ENCODE data around the gene KIAA0753.

KIAA0753 gene

DNA sequence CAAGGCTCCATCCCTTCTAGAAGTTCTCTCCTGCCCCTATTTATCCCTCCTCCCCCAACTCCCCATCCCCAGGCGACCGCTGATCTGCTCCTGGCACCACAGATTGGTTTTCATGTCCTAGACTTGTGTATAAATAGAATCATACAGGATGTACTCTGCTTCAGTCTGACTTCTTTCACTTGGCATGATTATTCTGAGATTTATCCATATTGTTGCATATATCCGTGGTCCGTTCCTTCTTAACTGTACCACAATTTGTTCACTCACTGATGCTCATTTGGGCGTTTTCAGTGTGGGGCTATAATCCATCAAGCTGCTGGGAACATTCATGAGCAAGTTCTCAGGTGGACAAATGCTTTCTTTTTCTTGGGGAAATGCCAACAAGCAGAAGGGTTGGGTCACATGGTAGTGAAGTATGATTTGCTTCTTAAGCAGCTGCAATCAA is 108.0 kb downstream of the KIAA0753 start:
- Histone ChIP-seq H3F3A (ENCODE audit: insufficient read depth, low read length) (no peaks in the 10 kb centered on the region), H3K4me2 (ENCODE audit: low read depth, low read length) (no peak overlapping the region), H3K4me1 (ENCODE audit: low read length) (no peaks in the 10 kb centered on the region), H3K9me3 (replicated peaks; ENCODE audit: insufficient read depth, low read length) (no peaks in the 10 kb centered on the region), H3K79me2 (ENCODE audit: low read length) (no peaks in the 10 kb centered on the region), H4K20me1 (ENCODE audit: insufficient read depth, low read length) (no peaks in the 10 kb centered on the region), H2AFZ (ENCODE audit: low read length) (no peak overlapping the region), H3K27ac (ENCODE audit: low read length) (no peak overlapping the region), H3K9ac (ENCODE audit: low read length) (no peak overlapping the region), H3K4me3 (ENCODE audit: low read length) (no peak overlapping the region), H3K27me3 (replicated peaks; ENCODE audit: insufficient read depth, low read length) (0 out of 2 replicates have a peak, but pooled peaks cover 4% of the 10 kb centered on the region), H3K36me3 (replicated peaks; ENCODE audit: insufficient read depth, low read length) (no peaks in the 10 kb centered on the region), H3K9me2 (replicated peaks; ENCODE audit: insufficient read depth, low read length) (no peaks in the 10 kb centered on the region)
- TF ChIP-seq CTCF (IDR thresholded peaks at IDR 0.05; ENCODE audit: low read length) (no peak), EZH2 (optimal IDR thresholded peaks at IDR 0.05; ENCODE audit: low read depth, low read length) (no peak), EZH2phosphoT487 (IDR thresholded peaks at IDR 0.05; ENCODE audit: low read length) (no peak)
- no peak for DNase-seq

DNA sequence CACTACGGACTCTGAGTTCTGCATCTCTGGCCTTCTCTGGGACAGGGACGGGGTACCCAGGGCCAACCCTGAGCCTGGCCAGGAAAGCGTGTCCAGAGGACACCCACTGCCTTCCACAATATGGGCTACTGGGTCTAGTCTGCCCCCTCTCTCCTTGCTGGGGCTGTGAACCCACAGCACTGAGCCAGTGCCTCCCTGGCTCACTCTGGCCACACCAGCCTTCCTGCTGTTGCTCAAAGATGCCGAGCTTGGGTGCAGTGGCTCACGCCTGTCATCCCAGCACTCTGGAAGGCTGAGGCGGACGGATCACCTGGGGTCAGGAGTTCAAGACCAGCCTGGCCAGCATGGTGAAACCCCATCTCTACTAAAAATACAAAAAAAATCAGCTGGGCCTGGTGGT is 108.9 kb downstream of the KIAA0753 start:
- Histone ChIP-seq H3K36me3 (replicated peaks; ENCODE audit: insufficient read depth, low read length) (no peaks in the 10 kb centered on the region), H3K79me2 (ENCODE audit: low read length) (no peaks in the 10 kb centered on the region), H3K9me3 (replicated peaks; ENCODE audit: insufficient read depth, low read length) (no peaks in the 10 kb centered on the region), H3K4me1 (ENCODE audit: low read length) (no peaks in the 10 kb centered on the region), H2AFZ (ENCODE audit: low read length) (no peak overlapping the region), H3K4me2 (ENCODE audit: low read depth, low read length) (no peak overlapping the region), H3K27ac (ENCODE audit: low read length) (no peak overlapping the region), H3F3A (ENCODE audit: insufficient read depth, low read length) (no peaks in the 10 kb centered on the region), H3K9ac (ENCODE audit: low read length) (no peak overlapping the region), H4K20me1 (ENCODE audit: insufficient read depth, low read length) (no peaks in the 10 kb centered on the region), H3K27me3 (replicated peaks; ENCODE audit: insufficient read depth, low read length) (0 out of 2 replicates have a peak, but pooled peaks cover 4% of the 10 kb centered on the region), H3K9me2 (replicated peaks; ENCODE audit: insufficient read depth, low read length) (no peaks in the 10 kb centered on the region), H3K4me3 (ENCODE audit: low read length) (no peak overlapping the region)
- TF ChIP-seq EZH2 (optimal IDR thresholded peaks at IDR 0.05; ENCODE audit: low read depth, low read length) (no peak), EZH2phosphoT487 (IDR thresholded peaks at IDR 0.05; ENCODE audit: low read length) (no peak), CTCF (IDR thresholded peaks at IDR 0.05; ENCODE audit: low read length) (no peak)
- no peak for DNase-seq

GRCh38 chr17:6530324-6530920 is 110.1 kb downstream of the KIAA0753 start:
- no peaks in the 10 kb centered on the region for H3K79me2 ChIP-seq (ENCODE audit: low read length)
- H3K4me3 ChIP-seq (ENCODE audit: low read length) = no peak overlapping the region
- no peaks in the 10 kb centered on the region for H3K9me3 ChIP-seq (replicated peaks; ENCODE audit: insufficient read depth, low read length)
- H3K27ac ChIP-seq (ENCODE audit: low read length) = no peak overlapping the region
- no peak overlapping the region for H3K9ac ChIP-seq (ENCODE audit: low read length)
- H3K9me2 ChIP-seq (replicated peaks; ENCODE audit: insufficient read depth, low read length) = no peaks in the 10 kb centered on the region
- H4K20me1 ChIP-seq (ENCODE audit: insufficient read depth, low read length) = no peaks in the 10 kb centered on the region
- H3K36me3 ChIP-seq (replicated peaks; ENCODE audit: insufficient read depth, low read length) = no peaks in the 10 kb centered on the region
- DNase-seq = no peak
- H3K4me1 ChIP-seq (ENCODE audit: low read length) = no peaks in the 10 kb centered on the region
- TF ChIP-seq EZH2phosphoT487 (IDR thresholded peaks at IDR 0.05; ENCODE audit: low read length) (no peak), CTCF (IDR thresholded peaks at IDR 0.05; ENCODE audit: low read length) (no peak), EZH2 (optimal IDR thresholded peaks at IDR 0.05; ENCODE audit: low read depth, low read length) (no peak)
- no peak overlapping the region for H2AFZ ChIP-seq (ENCODE audit: low read length)
- H3K27me3 ChIP-seq (replicated peaks; ENCODE audit: insufficient read depth, low read length) = 0 out of 2 replicates have a peak, but pooled peaks cover 4% of the 10 kb centered on the region
- H3K4me2 ChIP-seq (ENCODE audit: low read depth, low read length) = no peak overlapping the region
- H3F3A ChIP-seq (ENCODE audit: insufficient read depth, low read length) = no peaks in the 10 kb centered on the region

Data from MM.1S (cell line).